Tibial nerve (tissue), 4 donors: ENCODE measurements around the gene CORT.

Experiments
- EP300 ChIP-seq, 2 donors: sonication (generic); formaldehyde crosslinking; IDR thresholded peaks; one replicate each; pipeline ENCODE4 v1.6.1; 2017; ENCODE audit warnings: antibody characterized with exemption in 2 of 2, mild to moderate bottlenecking in 1 of 2
- TF ChIP-seq, protein P1 (sequence below), 5 experiments: fragments of 200-600 bp in 3 of 5; fragments of 450-650 bp in 2 of 5; sonication (generic) in 3 of 5; IDR thresholded peaks; one replicate each; pipeline ENCODE4 v1.5.1; 2016 to 2019; ENCODE audit warnings: antibody characterized with exemption in 5 of 5, mild to moderate bottlenecking in 3 of 5, moderate library complexity in 2 of 5

DNA sequence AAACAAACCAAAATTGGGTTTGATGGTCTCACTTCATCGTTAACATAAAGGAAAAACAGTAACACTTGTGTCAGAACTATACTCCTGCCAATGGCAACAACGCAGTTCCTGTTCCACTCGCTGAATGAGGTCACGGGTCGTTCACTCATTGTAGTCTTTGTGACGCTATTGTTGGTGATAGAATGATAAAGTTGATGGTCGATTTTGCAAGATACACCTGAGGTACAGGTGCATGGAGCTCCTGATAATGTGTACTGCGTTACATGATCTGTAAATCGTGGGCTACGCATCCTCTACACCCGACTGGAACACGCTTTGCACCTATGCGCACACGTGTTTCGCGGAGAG lies 20.0 kb upstream of the CORT start:
- TF ChIP-seq, protein P1, sequence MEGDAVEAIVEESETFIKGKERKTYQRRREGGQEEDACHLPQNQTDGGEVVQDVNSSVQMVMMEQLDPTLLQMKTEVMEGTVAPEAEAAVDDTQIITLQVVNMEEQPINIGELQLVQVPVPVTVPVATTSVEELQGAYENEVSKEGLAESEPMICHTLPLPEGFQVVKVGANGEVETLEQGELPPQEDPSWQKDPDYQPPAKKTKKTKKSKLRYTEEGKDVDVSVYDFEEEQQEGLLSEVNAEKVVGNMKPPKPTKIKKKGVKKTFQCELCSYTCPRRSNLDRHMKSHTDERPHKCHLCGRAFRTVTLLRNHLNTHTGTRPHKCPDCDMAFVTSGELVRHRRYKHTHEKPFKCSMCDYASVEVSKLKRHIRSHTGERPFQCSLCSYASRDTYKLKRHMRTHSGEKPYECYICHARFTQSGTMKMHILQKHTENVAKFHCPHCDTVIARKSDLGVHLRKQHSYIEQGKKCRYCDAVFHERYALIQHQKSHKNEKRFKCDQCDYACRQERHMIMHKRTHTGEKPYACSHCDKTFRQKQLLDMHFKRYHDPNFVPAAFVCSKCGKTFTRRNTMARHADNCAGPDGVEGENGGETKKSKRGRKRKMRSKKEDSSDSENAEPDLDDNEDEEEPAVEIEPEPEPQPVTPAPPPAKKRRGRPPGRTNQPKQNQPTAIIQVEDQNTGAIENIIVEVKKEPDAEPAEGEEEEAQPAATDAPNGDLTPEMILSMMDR (IDR thresholded peaks at IDR 0.05) = no peak
- no peak for TF ChIP-seq EP300 (IDR thresholded peaks at IDR 0.05)
